Activated T-cell treated with anti-CD3 and anti-CD28 coated beads, Interleukin-2, amount 50 U/mL, for 4 hours (primary cell): Measurements from ENCODE around the gene CEP63. TPM values are rescaled to one million over a fixed set of nuclear protein-coding genes. Genes with fewer than 3 reads are reported as not detected.
"Not testable (repeated sequence)": the region's sequence is repeated elsewhere in the genome, so short reads cannot be mapped to it uniquely, and the experiment has no call there.

ENCODE experiments used
- ATAC-seq, 2 donors: fragments of 200-7000 bp; cut with Tn5 transposase; one replicate each; pipeline ENCODE4 v1.10.0; 2021
- DNase-seq: peaks from one replicate; pipeline ENCODE4 v3.0.0-alpha.2; 2020
- H3K27me3 Mint-ChIP-seq: one replicate; pipeline ENCODE4 v1.8.0; 2021; ENCODE audit warnings: low read depth, mixed read lengths
- H3K36me3 Mint-ChIP-seq: one replicate; pipeline ENCODE4 v1.8.0; 2022; ENCODE audit warnings: mixed read lengths; ENCODE audit not compliant: insufficient read depth
- H3K4me1 Mint-ChIP-seq: one replicate; pipeline ENCODE4 v1.8.0; 2021; ENCODE audit warnings: low read depth, mixed read lengths
- H3K4me3 Mint-ChIP-seq: one replicate; pipeline ENCODE4 v1.8.0; 2021; ENCODE audit warnings: mild to moderate bottlenecking, moderate library complexity, mixed read lengths
- H3K9me3 Mint-ChIP-seq: one replicate; pipeline ENCODE4 v1.8.0; 2021; ENCODE audit warnings: mixed read lengths
- total RNA-seq, 3 donors: library from RNA; stranded (reverse); gene quantifications; one replicate each; pipeline ENCODE4 v1.2.1, GENCODE V29; 2021

Gene CEP63
- total RNA-seq, 3 donors from 2014 or later, result 15.6 to 18.3 (median 17.6) TPM

DNA sequence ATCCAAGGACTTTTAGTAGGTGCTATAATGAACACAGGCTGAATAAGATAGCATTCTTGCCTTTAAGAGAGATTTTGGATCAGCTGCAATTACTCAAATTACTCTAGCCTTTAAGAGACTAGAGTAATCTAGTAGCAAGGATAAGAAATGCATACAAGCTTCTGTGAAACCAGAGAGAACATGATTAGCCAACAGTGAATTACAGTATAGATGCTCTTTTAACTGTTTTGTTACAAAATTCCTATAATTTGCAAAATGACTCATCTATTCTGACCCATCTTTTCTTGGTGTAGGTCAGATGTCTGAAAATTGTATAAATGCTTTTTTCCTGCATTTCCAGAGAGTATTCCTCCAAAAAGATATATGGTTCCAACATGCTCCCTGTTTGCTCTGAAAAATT, 66.9 kb downstream of the CEP63 start:
- H3K36me3 Mint-ChIP-seq, result peaks cover 51% of the 10 kb centered on the region
- no peak for ATAC-seq

GRCh38 chr3:134559591-134559990, 73.7 kb downstream of the CEP63 start:
- ATAC-seq (no peak), DNase-seq (no peak)
- Mint-ChIP-seq H3K9me3 (no peaks in the 10 kb centered on the region), H3K4me1 (peaks cover 2% of the 10 kb centered on the region), H3K36me3 (peaks cover 51% of the 10 kb centered on the region), H3K27me3 (no peaks in the 10 kb centered on the region), H3K4me3 (no peak overlapping the region)

More for the DNA sequence above, 66.9 kb downstream of the CEP63 start:
- no peaks in the 10 kb centered on the region for H3K27me3 Mint-ChIP-seq
- no peak for DNase-seq
- H3K4me1 Mint-ChIP-seq, result peaks cover 2% of the 10 kb centered on the region
- no peaks in the 10 kb centered on the region for H3K9me3 Mint-ChIP-seq
- no peak overlapping the region for H3K4me3 Mint-ChIP-seq

DNA sequence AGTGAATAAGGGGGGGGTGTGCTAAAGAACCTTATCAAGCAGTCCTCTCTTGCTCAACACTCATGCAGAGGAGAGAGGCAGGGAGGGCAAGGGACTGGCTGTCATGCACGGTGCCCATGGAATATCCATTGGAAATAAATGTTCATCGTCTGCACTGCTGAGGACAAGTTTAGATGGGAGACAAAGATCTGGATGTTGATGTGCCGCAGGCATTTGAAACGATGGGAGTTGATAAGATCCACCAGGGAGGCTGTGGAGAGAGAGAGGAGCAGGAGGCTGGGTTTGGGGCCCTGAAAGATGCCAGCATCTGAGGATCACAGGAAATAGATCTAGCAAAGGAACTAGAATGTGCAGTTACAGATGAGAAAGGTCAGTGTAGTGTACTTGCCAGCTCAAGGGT, 76.2 kb downstream of the CEP63 start:
- Mint-ChIP-seq H3K4me1 (peaks cover 2% of the 10 kb centered on the region), H3K9me3 (no peaks in the 10 kb centered on the region), H3K4me3 (no peak overlapping the region), H3K27me3 (no peaks in the 10 kb centered on the region), H3K36me3 (peaks cover 49% of the 10 kb centered on the region)
- DNase-seq (no peak), ATAC-seq (no peak)

- DNase-seq (no peak), ATAC-seq (no peak)
- Mint-ChIP-seq H3K9me3 (peaks cover under 1% of the 10 kb centered on the region), H3K27me3 (no peaks in the 10 kb centered on the region), H3K36me3 (peaks cover 40% of the 10 kb centered on the region), H3K4me1 (no peaks in the 10 kb centered on the region), H3K4me3 (no peak overlapping the region)
Measured at GRCh38 chr3:134563601-134564000, 77.7 kb downstream of the CEP63 start.

GRCh38 chr3:134564991-134565390, 79.1 kb downstream of the CEP63 start:
- H3K27me3 Mint-ChIP-seq, result no peaks in the 10 kb centered on the region
- ATAC-seq (no peak), DNase-seq (no peak)
- H3K9me3 Mint-ChIP-seq, result peaks cover 11% of the 10 kb centered on the region
- no peak overlapping the region for H3K4me3 Mint-ChIP-seq
- peaks cover 31% of the 10 kb centered on the region for H3K36me3 Mint-ChIP-seq
- H3K4me1 Mint-ChIP-seq, result no peaks in the 10 kb centered on the region

- DNase-seq (no peak), ATAC-seq (no peak)
- H3K4me1 Mint-ChIP-seq, result no peaks in the 10 kb centered on the region
- H3K9me3 Mint-ChIP-seq, result peaks cover 25% of the 10 kb centered on the region
- peaks cover 14% of the 10 kb centered on the region for H3K36me3 Mint-ChIP-seq
- H3K27me3 Mint-ChIP-seq, result no peaks in the 10 kb centered on the region
- no peak overlapping the region for H3K4me3 Mint-ChIP-seq
Measured at GRCh38 chr3:134567605-134568004, 81.7 kb downstream of the CEP63 start.

- H3K4me3 Mint-ChIP-seq, result no peak overlapping the region
- H3K4me1 Mint-ChIP-seq, result no peaks in the 10 kb centered on the region
- no peaks in the 10 kb centered on the region for H3K27me3 Mint-ChIP-seq
- H3K36me3 Mint-ChIP-seq, result peaks cover 7% of the 10 kb centered on the region
- DNase-seq, result no peak
- H3K9me3 Mint-ChIP-seq, result peaks cover 30% of the 10 kb centered on the region
- no peak for ATAC-seq
Measured at GRCh38 chr3:134568790-134569189, 82.9 kb downstream of the CEP63 start.

- H3K4me1 Mint-ChIP-seq, ATAC-seq, DNase-seq, H3K4me3 Mint-ChIP-seq, H3K36me3 Mint-ChIP-seq, H3K27me3 Mint-ChIP-seq: not testable (repeated sequence)
- peaks cover 33% of the 10 kb centered on the region for H3K9me3 Mint-ChIP-seq
Measured at GRCh38 chr3:134569899-134570298, 84.0 kb downstream of the CEP63 start.

DNA sequence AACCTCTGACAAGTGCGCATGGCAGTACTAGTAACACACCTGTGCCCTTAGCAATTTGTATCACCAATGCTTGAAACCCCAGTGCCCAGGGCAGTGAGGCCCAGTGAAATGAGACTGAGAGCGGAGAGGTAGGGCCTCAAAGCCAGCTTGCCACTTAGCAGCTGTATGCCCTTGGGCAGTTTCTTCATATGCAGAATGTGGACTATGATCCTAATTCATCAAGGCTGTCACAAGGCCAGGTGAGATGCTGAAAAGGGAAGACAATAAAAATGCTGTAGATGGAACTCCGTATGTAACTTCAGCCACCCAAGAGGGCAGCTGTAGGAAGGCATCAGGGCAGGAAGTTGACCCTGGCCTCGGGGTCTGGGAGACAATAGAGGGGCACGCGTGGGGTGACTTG, 90.6 kb downstream of the CEP63 start:
- no peaks in the 10 kb centered on the region for H3K36me3 Mint-ChIP-seq
- DNase-seq (no peak), ATAC-seq (no peak)
- no peaks in the 10 kb centered on the region for H3K4me1 Mint-ChIP-seq
- H3K9me3 Mint-ChIP-seq, result peaks cover 15% of the 10 kb centered on the region
- no peaks in the 10 kb centered on the region for H3K27me3 Mint-ChIP-seq
- H3K4me3 Mint-ChIP-seq, result no peak overlapping the region

DNA sequence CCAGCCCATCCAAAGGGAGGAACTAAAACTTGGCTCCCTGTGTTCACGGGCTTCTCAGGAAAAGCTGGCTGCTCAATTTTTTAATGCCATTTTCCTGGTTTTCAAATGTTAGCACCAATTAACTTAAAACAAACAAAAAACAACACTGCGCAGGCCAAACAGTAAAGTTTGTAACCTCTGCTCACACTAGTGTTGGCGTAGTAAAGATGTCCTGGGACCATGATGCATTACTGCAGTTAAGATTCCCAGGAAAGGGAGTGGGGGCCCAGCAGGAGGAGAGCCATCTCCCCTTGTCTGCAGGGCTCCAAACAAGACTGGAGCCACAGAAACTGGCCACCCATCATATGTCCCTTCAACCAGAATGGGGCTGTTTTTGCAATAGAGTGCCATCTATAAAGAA, 91.0 kb downstream of the CEP63 start:
- H3K36me3 Mint-ChIP-seq, result no peaks in the 10 kb centered on the region
- H3K4me1 Mint-ChIP-seq, result no peaks in the 10 kb centered on the region
- peaks cover 15% of the 10 kb centered on the region for H3K9me3 Mint-ChIP-seq

DNA sequence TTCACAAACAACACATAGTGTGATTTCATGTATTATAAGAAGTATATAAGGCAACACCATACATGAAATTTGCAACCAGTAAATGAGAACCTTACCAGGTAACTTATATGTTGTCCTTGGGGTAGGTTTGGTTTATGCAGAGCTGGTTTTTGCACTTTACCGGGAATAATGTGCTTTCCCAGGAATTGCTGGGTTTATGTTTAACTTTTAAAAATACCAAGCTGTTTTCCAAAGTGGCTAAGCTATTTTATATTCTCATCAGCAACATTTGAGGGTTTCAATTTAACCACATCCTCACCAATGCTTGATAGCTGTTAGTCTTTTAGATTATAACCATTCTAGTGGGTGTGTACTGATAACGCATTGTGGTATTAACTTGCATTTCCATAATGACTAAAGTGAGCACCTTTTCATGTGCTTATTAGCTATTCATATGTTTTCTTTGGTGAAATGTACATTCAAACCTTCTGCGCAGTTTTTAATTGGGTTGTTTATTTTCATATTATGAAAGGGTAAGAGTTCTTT, 93.3 kb downstream of the CEP63 start:
- Mint-ChIP-seq H3K9me3 (peaks cover 11% of the 10 kb centered on the region), H3K36me3 (no peaks in the 10 kb centered on the region), H3K4me1 (no peaks in the 10 kb centered on the region), H3K27me3 (no peaks in the 10 kb centered on the region), H3K4me3 (no peak overlapping the region)
- no peak for DNase-seq
- no peak for ATAC-seq

More for the DNA sequence above, 91.0 kb downstream of the CEP63 start:
- ATAC-seq (no peak), DNase-seq (no peak)
- Mint-ChIP-seq H3K4me3 (no peak overlapping the region), H3K27me3 (no peaks in the 10 kb centered on the region)

- Mint-ChIP-seq H3K36me3 (no peaks in the 10 kb centered on the region), H3K27me3 (peaks cover 11% of the 10 kb centered on the region), H3K4me3 (no peak overlapping the region), H3K9me3 (no peaks in the 10 kb centered on the region), H3K4me1 (no peaks in the 10 kb centered on the region)
- no peak for ATAC-seq
- no peak for DNase-seq
Measured at GRCh38 chr3:134590766-134591165, 104.9 kb downstream of the CEP63 start.

- H3K27me3 Mint-ChIP-seq, result peaks cover 7% of the 10 kb centered on the region
- no peaks in the 10 kb centered on the region for H3K4me1 Mint-ChIP-seq
- no peak for DNase-seq
- no peak overlapping the region for H3K4me3 Mint-ChIP-seq
- H3K9me3 Mint-ChIP-seq, result no peaks in the 10 kb centered on the region
- no peak for ATAC-seq
- no peaks in the 10 kb centered on the region for H3K36me3 Mint-ChIP-seq
Measured at GRCh38 chr3:134592806-134593205, 106.9 kb downstream of the CEP63 start.

DNA sequence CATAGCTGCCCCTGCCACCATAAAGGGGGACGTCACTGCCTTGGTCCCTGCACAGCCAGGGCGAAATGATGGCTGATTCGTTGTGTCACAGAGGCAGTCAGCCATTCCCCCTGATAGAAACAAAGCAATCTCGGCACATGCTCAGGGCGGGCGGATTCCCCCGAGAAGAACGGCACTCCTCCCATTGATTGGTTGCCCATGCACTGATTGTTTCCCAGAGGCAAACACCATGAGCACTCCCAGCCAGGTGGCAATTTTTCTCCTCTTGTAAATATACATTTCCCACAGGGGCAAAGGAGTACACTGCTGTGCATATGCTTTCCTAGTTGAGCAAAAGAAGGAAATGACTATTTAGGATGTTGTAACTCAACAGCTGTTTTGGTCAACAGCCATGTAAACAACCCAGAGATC, 108.5 kb downstream of the CEP63 start:
- Mint-ChIP-seq H3K4me1 (no peaks in the 10 kb centered on the region), H3K27me3 (peaks cover 9% of the 10 kb centered on the region), H3K9me3 (no peaks in the 10 kb centered on the region), H3K4me3 (no peak overlapping the region), H3K36me3 (no peaks in the 10 kb centered on the region)
- DNase-seq (no peak), ATAC-seq (no peak)

DNA sequence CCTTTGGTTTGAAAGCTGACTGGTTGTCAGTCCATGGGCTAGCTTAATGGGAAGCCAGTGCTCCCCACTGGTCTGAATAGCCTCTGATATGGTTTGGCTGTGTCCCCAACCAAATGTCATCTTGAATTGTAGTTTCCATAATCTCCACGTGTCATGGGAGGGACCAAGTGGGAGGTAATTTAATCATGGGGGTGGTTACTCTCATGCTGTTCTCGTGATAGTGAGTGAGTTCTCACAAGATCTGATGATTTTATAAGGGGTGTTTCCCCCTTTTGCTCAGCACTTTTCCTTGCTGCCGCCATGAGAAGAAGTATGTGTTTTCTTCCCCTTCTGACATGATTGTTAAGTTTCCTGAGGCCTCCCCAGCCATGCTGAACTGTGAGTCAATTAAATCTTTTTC, 109.1 kb downstream of the CEP63 start:
- H3K27me3 Mint-ChIP-seq, H3K4me1 Mint-ChIP-seq, H3K4me3 Mint-ChIP-seq, H3K36me3 Mint-ChIP-seq, DNase-seq, ATAC-seq, H3K9me3 Mint-ChIP-seq: not testable (repeated sequence)
